GM19043 (cell line): Measurements from ENCODE around the gene FAM98C.

Source experiments
- ATAC-seq: cut with Tn5 transposase; IDR thresholded peaks from one replicate; pipeline ENCODE4 v1.9.1; 2021; ENCODE audit warnings: low read depth; ENCODE audit not compliant: unreplicated experiment

Gene FAM98C

GRCh38 chr19:38451629-38452028, 48.7 kb downstream of the FAM98C start:
- ATAC-seq, result no peak

GRCh38 chr19:38452430-38453366, 49.8 kb downstream of the FAM98C start:
- no peak for ATAC-seq

GRCh38 chr19:38453596-38453995, 50.7 kb downstream of the FAM98C start:
- ATAC-seq, result no peak

GRCh38 chr19:38455031-38455430, 52.1 kb downstream of the FAM98C start:
- no peak for ATAC-seq

GRCh38 chr19:38457202-38457601, 54.3 kb downstream of the FAM98C start:
- no peak for ATAC-seq

GRCh38 chr19:38457690-38458405, 55.0 kb downstream of the FAM98C start:
- no peak for ATAC-seq
